H54 (cell line): Measurements from ENCODE around the gene AP2A2.
"Not testable (repeated sequence)": the region's sequence is repeated elsewhere in the genome, so short reads cannot be mapped to it uniquely, and the experiment has no call there.

Source experiments
- DNase-seq: peaks from one replicate; pipeline ENCODE4 v3.0.0; 2011; ENCODE audit warnings: low spot score, mixed read lengths; ENCODE audit not compliant: insufficient read length
- FAIRE-seq: peaks from 3 replicates; lab custom pipeline; 2011; peaks lifted over from hg19 to GRCh38; lab: Jason Lieb, UNC
- POLR2A ChIP-seq: IDR thresholded peaks from 2 replicates; pipeline ENCODE4 v1.6.1; 2011; ENCODE audit warnings: low read depth, mild to moderate bottlenecking, low read length

The AP2A2 gene

DNA sequence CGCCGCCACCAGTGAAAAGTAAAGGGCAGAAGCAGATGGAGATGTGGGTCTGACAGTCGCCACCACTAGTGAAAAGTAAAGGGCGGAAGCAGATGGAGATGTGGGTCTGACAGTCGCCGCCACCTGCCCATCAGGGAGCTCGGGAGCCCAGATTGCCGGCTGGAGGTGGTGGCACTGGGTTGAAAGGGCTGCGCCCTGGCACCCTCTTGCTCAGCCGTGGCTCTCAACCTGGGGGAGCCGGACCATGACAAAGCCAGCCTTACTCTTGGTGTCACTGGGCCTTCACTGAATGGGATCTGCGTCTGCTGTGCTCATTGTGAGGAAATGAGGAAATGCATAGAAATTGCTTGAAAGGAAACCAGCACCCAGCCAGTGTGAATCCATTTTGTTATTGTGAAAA is 36.3 kb downstream of the AP2A2 start:
- no peak for TF ChIP-seq POLR2A
- FAIRE-seq = no peak
- no peak for DNase-seq

DNA sequence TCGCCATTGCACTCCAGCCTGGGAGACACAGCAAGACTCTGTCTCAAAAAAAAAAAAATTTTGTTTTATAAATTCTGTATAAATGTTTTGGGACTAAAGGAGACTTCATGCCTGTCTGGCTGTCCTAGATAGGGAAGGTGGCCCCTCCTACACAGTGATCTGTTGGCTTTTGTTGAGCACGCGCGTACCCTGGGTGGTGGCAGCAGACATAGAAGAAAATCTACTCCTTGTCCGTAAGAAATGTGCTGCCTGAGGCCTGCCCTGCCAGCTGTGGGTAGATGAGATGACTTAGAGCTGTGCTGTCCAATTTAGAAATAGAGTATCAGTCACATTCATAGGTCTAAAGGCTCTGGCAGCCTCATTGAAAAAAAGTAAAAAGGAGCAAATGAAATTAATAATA is 37.0 kb downstream of the AP2A2 start:
- FAIRE-seq (no peak), DNase-seq (no peak)
- no peak for TF ChIP-seq POLR2A

DNA sequence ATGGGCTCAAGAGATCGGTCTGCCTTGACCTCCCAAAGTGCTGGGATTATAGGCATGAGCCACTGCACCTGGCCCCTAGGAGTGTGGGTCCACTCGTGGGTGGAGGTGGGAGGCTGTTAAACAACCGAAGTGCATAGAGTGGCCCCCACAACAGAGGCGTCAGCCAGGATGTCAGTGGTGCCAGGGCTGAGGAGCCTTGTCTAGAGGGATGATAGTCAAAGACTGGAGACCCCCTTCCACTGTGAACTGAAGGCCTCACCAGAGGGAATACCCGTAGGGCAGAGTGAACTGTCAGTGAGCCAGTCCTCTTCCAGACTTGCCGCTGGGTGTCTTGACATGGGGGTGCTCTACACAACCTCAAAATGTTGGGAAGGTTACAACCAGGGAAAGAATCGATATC is 38.2 kb downstream of the AP2A2 start:
- no peak for TF ChIP-seq POLR2A
- no peak for FAIRE-seq
- no peak for DNase-seq

DNA sequence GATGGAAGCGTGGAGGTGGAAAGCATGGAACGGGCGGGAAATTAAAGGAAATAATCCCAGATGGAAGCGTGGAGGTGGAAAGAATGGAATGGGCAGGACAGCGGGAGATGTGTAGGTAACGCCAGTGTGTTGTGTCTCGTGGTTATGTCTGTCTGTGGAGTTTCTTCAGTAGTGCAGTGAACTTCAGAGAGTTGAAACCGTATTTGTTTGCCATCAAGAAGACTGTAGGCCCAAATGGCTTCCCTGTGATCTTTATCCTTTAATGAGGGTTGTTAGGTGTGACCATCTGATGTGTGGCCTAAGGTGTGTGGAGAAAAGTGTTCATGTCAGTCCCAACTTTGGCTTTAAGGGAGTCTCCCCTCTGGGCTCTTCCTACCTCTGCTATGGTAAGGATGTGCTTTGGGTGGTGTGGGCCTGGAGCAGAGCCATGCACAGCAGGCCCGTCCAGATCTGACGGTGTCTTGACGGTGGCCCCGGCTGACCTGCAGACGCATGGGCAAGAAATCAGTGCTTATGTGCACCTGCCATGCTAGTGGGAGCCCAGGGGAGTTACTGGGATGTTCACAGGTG is 39.6 kb downstream of the AP2A2 start:
- no peak for TF ChIP-seq POLR2A
- DNase-seq (no peak), FAIRE-seq (no peak)

DNA sequence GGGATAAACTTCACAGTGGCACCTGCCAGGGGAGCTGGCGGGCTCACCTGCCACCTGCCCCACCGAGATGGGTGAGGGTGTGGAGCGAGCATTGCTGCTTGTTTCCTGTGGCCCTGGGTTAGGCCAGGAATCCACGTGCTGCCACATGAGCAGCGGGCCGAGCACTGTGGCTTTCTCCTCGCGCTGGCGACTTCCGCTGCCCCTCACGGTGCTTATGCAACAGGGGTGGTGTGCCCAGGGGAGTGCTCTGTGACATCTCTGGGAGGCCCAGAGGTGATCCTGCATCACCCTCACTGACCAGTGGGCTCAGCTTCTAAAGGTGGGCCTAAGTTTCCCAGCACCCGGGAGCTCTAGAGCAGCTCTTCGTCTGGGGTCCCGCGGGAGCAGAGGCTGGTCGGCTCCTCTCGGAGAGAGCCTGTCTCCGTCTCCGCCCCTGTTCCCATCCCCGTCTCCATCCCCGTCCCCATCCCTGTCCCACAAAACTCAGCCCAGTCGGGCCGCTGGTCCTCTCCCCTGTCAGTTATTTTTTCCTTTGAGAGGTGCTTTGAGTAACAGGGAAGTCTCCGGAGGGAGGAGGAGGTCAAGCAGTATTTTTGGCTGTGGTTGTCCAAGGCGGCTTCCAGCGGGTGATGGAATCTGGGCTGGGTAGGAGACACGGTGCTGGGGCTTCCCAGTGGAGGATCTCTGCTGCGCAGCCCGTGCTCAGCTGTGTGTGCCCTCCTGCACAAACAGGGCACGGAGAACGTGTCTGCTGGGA is 42.5 kb downstream of the AP2A2 start:
- FAIRE-seq (no peak), DNase-seq (no peak)
- no peak for TF ChIP-seq POLR2A

DNA sequence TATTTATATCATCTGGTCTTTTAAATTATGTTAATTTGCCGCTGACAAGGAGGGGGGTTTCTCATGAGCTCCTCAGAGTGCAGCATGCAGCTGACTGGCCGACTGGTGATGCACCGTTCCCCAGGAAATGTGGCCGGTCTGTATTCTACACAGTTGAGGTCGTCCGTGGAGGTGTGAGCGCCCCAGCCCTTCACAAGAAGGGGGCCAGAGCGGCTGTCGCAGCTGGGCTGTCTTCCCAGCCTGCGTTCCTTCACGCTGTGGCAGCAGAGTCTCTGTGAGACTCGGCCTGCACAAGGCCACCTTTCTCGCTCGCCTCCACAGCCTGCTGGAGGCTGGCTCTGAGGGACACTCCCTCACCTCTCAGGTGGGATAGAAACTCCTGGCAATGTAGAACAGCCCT is 43.2 kb downstream of the AP2A2 start:
- FAIRE-seq = no peak
- TF ChIP-seq POLR2A = no peak

DNA sequence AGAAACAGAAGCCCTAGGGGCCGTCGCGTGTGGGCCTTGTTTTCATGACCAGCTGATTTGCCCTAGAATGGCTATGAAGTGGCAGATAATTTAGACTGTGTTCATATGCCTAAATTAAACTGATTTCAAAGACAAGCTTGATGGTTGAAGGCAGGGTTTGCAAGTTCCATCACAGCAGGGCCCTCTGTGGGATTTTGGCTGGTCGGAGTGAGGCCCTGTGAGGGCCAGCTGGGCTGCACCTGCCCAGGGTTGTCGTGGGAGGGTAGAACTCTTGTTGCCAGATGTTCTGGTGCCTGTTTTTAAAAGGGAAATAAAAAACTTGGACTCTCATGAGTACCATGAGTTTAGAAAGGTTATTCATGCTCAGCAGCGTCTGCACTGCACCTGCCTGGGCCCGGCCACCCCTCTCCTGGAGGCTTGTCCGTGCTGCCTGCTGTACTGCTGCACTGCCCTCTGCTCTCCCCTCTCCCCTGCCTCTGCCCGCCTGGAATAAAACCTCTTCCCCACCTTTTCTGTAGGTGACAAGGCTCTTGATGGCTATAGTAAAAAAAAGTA is 44.1 kb downstream of the AP2A2 start:
- TF ChIP-seq POLR2A = no peak
- FAIRE-seq (no peak), DNase-seq (no peak)

More for the DNA sequence above, 43.2 kb downstream of the AP2A2 start:
- DNase-seq = no peak

DNA sequence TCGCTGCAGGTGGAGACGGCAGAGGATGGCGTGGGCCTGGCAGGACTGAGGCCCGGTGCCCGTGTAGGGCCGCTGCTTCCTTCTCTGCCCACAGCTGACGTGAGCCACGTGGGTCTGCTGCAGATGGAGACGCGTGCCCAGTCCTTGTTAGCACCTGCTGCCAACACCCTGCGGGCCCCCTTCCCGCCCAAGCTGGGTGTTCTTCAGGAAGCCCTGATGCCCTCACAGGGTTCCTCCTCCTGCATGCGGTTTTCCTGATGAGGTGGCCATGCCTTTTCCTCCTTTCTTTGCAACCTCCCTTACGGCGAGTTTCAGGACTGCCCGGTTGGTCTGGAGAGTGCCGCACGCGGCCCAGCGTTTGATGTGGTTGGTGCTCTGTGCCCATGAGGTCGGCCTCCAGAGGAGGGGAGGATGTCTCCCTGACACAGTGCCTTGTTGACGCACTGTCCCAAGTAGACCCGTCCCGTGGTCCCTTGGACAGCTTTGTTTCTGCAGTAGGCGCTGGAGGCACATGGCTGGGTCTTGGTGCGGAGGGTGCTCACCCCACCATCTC is 44.7 kb downstream of the AP2A2 start:
- TF ChIP-seq POLR2A = no peak
- DNase-seq (no peak), FAIRE-seq (no peak)

DNA sequence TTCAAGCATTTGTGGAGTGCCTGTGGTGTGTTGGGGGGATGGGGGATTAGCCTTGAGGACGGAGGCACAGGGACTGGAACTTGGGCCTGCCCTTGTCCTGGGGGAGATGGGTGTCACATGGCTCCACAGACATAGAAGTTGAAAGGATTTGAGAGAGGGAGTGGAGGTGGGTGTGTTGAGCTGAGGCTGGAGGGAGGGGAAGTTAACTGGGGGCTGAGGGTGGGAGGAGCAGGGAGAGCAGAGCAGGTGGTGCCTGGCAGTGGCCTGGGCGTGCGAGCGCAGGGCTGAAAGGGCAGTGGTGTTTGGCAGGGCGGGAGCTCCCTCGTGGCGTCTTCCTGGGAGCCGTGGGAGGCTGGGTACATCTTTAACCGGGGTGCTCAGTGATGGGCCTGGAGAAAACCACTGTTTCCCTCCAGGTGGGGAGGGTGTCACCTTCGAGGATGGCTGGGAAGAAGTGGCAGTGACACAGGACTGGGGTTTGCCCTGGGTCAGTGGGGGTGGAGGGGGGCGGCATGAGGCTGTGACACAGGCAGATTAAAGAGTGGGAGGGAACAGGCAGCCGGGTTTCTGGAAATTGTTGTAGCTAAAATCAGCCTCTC is 45.5 kb downstream of the AP2A2 start:
- DNase-seq = no peak
- FAIRE-seq = no peak
- TF ChIP-seq POLR2A = no peak

DNA sequence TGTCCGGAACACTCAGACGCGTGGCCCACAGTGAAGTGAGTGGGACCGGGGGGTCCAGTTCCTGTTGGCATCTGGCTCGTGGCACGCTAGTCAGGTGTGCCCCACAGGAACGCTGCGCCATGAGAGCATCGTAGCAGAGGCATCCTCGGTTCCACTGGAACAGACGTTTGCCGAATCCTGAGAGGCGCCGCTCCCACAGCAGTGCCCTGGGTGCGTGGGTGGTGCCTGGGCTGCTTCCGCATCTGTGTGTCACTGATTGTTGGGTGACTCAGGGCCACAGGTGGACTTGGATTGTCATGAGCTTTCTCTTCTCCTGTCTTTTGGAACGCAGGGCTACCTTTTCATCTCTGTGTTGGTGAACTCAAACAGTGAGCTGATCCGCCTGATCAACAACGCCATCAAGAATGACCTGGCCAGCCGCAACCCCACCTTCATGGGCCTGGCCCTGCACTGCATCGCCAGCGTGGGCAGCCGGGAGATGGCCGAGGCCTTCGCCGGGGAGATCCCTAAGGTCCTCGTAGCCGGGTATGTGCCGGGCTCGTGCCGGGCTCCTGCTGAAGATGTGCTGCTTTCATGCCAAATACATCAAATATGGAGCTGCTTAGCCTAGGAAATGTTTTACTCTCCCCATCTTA is 46.2 kb downstream of the AP2A2 start:
- DNase-seq (no peak), FAIRE-seq (no peak)
- TF ChIP-seq POLR2A = no peak

DNA sequence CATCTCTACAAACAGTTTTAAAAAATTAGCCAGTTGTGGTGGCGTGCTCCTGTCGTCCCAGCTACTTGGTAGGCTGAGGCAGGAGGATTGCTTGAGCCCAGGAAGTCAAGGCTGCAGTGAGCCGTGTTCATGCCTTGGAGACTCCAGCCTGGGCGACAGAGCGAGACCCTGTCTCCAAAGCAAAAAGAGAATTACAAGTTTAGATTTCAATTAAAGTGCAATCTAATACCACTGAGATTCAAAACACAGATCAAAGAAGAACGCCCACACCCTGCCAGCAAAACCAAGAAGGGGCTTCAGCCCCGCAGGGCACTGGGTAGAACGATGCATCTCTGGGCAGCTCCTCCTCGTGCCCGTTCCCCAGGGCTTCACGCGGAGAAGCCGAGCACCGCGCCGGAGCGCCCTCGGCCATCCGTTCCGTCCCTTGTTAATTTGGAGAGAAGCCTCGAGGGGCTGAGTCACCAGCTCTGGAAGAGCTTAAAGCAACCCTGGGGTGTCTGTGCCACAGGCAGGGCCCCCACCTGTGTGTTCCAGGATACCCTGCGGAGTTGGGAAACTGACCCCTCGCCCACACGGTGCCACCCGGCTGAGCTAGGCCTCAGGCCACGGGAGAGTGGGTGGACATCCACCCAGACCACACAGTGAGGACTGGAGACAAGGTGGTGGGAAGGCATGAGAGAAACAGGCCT is 47.0 kb downstream of the AP2A2 start:
- TF ChIP-seq POLR2A = no peak
- no peak for FAIRE-seq
- DNase-seq = no peak

DNA sequence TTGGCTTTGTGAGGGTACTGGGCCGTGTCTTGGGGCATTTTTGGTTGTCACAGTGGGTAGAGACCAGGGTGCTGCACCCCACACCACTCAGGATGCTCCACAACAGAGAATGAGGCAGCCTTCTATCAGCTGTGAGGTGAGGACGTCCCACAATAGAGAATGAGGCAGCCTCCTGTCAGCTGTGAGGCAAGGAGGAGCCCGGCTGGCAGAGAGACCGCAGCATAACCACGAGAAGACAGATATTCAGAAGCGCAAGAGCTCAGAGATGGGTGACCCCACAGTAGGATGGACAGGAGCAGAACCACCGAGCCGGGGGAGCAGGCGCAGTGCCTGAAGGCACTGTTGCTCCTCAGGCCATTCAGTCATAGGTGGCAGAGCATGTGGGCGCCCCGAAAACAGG is 47.6 kb downstream of the AP2A2 start:
- DNase-seq = no peak
- FAIRE-seq = no peak
- TF ChIP-seq POLR2A = no peak

DNA sequence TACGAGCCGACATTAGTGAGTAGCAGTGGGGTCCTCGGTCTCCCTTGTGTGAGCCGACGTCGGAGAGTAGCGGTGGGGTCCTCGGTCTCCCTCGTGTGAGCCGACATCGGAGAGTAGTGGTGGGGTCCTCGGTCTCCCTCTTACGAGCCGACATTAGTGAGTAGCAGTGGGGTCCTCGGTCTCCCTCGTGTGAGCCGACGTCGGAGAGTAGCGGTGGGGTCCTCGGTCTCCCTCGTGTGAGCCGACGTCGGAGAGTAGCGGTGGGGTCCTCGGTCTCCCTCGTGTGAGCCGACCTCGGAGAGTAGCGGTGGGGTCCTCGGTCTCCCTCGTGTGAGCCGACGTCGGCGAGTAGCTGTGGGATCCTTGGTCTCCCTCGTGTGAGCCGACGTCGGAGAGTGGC is 49.7 kb downstream of the AP2A2 start:
- not testable (repeated sequence) for FAIRE-seq, DNase-seq
